Endodermal cell (in vitro differentiated cells): ENCODE data around the gene HES6. TPM values are rescaled to one million over a fixed set of nuclear protein-coding genes. Genes with fewer than 3 reads are reported as not detected.

Source experiments
- DNase-seq: peaks from one replicate; pipeline ENCODE4 v3.0.0-alpha.2; 2017
- H3K27ac ChIP-seq: 2 replicates; pipeline ENCODE4 v1.5.1; 2013; ENCODE audit warnings: mild to moderate bottlenecking, low read depth, low read length, moderate library complexity
- H3K27me3 ChIP-seq: 2 replicates; pipeline ENCODE4 v1.6.1; 2013; ENCODE audit warnings: mild to moderate bottlenecking, low read length, moderate library complexity; ENCODE audit not compliant: insufficient read depth, control insufficient read depth, poor library complexity, severe bottlenecking
- H3K36me3 ChIP-seq: 2 replicates; pipeline ENCODE4 v1.7.0; 2013; ENCODE audit warnings: mild to moderate bottlenecking, low read length, moderate library complexity; ENCODE audit not compliant: control insufficient read depth, insufficient read depth
- H3K4me1 ChIP-seq: one replicate; pipeline ENCODE4 v1.7.0; 2013; ENCODE audit warnings: low read length; ENCODE audit not compliant: control insufficient read depth, insufficient read depth
- H3K4me3 ChIP-seq: 2 replicates; pipeline ENCODE4 v1.5.1; 2013; ENCODE audit warnings: mild to moderate bottlenecking, low read length, moderate library complexity
- H3K9ac ChIP-seq: 2 replicates; pipeline ENCODE4 v1.6.1; 2013; ENCODE audit warnings: mild to moderate bottlenecking, low read length, moderate library complexity; ENCODE audit not compliant: poor library complexity, severe bottlenecking; ENCODE audit errors: extremely low read depth
- H3K9me3 ChIP-seq: 2 replicates; pipeline ENCODE4 v1.6.1; 2013; ENCODE audit warnings: mild to moderate bottlenecking, low read length, moderate library complexity; ENCODE audit not compliant: control insufficient read depth
- H3K27ac Mint-ChIP-seq: 2 replicates; pipeline ENCODE4 v1.8.0; 2020; ENCODE audit warnings: mixed read lengths
- H3K27me3 Mint-ChIP-seq: 2 replicates; pipeline ENCODE4 v1.8.0; 2021; ENCODE audit warnings: mild to moderate bottlenecking, mixed read lengths; ENCODE audit not compliant: insufficient read depth
- H3K36me3 Mint-ChIP-seq: 2 replicates; pipeline ENCODE4 v1.8.0; 2020; ENCODE audit warnings: low read depth, mixed read lengths
- H3K4me1 Mint-ChIP-seq: 2 replicates; pipeline ENCODE4 v1.8.0; 2020; ENCODE audit warnings: mixed read lengths
- H3K4me3 Mint-ChIP-seq: 2 replicates; pipeline ENCODE4 v1.8.0; 2020; ENCODE audit warnings: mild to moderate bottlenecking, moderate library complexity, mixed read lengths
- H3K9me3 Mint-ChIP-seq: 2 replicates; pipeline ENCODE4 v1.8.0; 2020; ENCODE audit warnings: mild to moderate bottlenecking, mixed read lengths
- CTCF ChIP-seq: fragments of 200-600 bp; sonication (generic); conservative IDR thresholded peaks from 2 replicates; pipeline ENCODE4 v1.5.0; 2021; ENCODE audit warnings: antibody characterized with exemption, mild to moderate bottlenecking
- WGBS, 2 experiments: methylation state at CpG; one replicate each; pipeline versions ENCODE4 v1.1.5 to v1.1.7; 2013; ENCODE audit warnings: missing lambda C conversion rate in 2 of 2, mixed read lengths in 1 of 2; ENCODE audit not compliant: insufficient coverage in 1 of 2, insufficient read length in 1 of 2; 5-methylcytosine and 5-hydroxymethylcytosine counted together
- total RNA-seq, 2 donors: library from RNA; stranded (reverse); fragmentation: NEBNext Ultra II Directional in 1 of 2; extraction: Animal tissue kit (Norgen Biotek cat#: 25700) in 1 of 2; gene quantifications; 2 replicates in 1 of 2; 3 replicates in 1 of 2; pipeline ENCODE4 v1.2.1, GENCODE V29; 2021

The HES6 gene
- total RNA-seq, 2 donors from 2014 or later = 17.8 to 26.3 TPM

DNA sequence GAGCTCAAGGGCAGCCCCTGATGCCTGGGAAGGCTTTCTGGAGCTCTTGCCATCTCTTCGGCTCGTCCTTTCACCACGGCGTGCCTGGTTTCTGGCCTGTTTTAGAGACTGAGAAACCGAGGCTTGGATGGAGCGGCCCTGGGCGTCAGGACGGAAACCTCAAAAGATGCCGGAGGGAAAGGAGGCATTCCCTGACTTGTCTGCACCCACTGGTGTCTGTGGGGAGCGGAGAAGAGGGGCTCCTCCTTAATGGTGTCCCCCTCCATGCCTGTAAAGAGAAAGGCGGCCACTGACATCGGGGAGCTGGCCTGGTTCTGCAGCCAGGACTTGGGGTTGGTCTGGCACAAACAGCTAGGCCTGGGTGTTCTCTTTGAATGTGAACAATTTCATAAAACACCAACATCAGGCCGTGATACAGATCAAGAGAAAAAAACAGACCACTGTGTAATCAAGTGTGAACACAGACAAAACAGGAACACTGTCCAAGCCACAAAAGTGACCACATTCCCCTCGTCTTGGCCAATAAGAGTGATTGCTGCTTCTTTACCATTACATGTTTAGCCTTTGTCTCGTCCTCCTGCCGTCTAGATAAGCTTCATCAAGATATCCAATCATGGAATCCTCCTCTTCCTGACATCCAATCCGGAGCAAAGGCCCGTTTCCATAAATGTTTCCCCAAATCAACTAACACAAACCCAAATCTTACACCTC is 35.7 kb downstream of the HES6 start:
- Histone ChIP-seq H3K27ac (peak overlapping the region; percentile 71), H3K9me3 (peaks cover 14% of the 10 kb centered on the region), H3K36me3 (no peaks in the 10 kb centered on the region), H3K9ac (peak overlapping the region; percentile 40), H3K4me1 (peaks cover 2% of the 10 kb centered on the region), H3K4me3 (peak overlapping the region; percentile 81), H3K27me3 (peaks cover 20% of the 10 kb centered on the region)
- H3K36me3 Mint-ChIP-seq = no peaks in the 10 kb centered on the region
- H3K4me1 Mint-ChIP-seq = peaks cover 13% of the 10 kb centered on the region
- no peak for TF ChIP-seq CTCF
- H3K27me3 Mint-ChIP-seq = peaks cover 10% of the 10 kb centered on the region
- peak overlapping the region; percentile 52 for H3K27ac Mint-ChIP-seq
- WGBS, 2 experiments = 77 to 81% methylated on average over 12 to 18 of the region's 18 CpGs
- H3K4me3 Mint-ChIP-seq = peak overlapping the region; percentile 81
- no peak for DNase-seq
- H3K9me3 Mint-ChIP-seq = peaks cover 10% of the 10 kb centered on the region

DNA sequence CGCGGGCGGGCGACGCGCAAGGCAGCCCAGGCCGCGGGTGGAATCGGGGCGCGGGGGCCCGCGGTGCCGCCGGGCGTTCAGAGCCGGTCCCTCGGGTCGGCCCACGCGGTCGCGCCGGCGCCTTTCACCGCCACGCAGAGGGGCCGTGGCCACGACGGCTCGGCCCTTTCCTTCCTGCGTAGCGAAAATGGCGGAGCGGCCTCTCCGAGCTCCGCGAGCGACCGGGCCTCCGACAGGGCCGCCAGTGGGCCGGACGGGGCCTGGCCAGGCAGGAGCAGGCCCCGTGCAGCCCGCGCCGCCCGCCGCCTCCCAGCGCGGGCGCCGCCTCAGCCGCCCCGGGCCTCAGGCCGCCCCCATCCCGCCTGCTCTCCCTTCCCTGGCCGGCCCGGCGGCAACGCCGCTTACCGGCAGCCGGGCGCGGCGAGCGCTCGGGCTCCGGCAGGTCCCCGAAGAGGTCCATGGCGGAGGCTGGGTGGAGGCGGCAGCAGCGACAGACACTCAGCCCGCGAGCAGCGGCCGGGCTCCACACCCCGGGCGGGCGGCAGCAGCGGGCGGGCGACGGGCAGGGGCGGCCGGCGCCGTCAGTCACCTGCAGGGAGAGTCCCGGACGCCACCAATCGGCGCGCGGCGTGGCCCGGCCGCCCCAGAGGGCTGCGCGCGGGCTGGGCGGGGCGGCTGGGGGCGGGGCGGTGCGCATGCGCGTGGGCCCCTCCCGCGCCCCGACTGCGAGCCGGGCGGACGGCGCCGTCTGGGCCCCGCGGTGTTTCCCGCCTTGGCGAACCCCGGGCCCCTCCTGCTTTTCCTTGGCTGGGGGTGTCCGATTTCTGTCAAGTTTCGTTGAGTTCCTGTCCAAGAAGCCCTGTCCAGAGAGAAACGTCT is 36.5 kb downstream of the HES6 start, which contains the start of gene ILKAP:
ILKAP (minus strand) TSS at position 602 of the 879 bp plus-strand sequence; CDS start at position 460, 142 bp downstream.
- 0 to 1% methylated on average over 21 to 126 of the region's 126 CpGs for WGBS, 2 experiments
- Mint-ChIP-seq H3K27ac (peak within 1 kb of the TSS; percentile 52), H3K4me3 (peak within 1 kb of the TSS; percentile 81), H3K9me3 (peaks cover 10% of the 10 kb centered on the region), H3K36me3 (no peaks in the 10 kb centered on the region), H3K4me1 (peaks cover 16% of the 10 kb centered on the region), H3K27me3 (peaks cover 10% of the 10 kb centered on the region)
- TF ChIP-seq CTCF = no peak
- peak within 1 kb of the TSS; percentile 94 for H3K4me3 ChIP-seq
- H3K4me1 ChIP-seq = peaks cover 2% of the 10 kb centered on the region
- peak within 1 kb of the TSS; percentile 69 for H3K9ac ChIP-seq
- H3K36me3 ChIP-seq = no peaks in the 10 kb centered on the region
- peaks cover 12% of the 10 kb centered on the region for H3K27me3 ChIP-seq
- DNase-seq = peak; percentile 93
- H3K27ac ChIP-seq = peak within 1 kb of the TSS; percentile 71
- H3K9me3 ChIP-seq = peaks cover 14% of the 10 kb centered on the region

GRCh38 chr2:238202326-238203093 is 37.3 kb downstream of the HES6 start:
- peaks cover 14% of the 10 kb centered on the region for H3K9me3 ChIP-seq
- H3K4me1 ChIP-seq = peaks cover 2% of the 10 kb centered on the region
- no peak for TF ChIP-seq CTCF
- H3K4me3 Mint-ChIP-seq = peak overlapping the region; percentile 81
- H3K27ac Mint-ChIP-seq = peak overlapping the region; percentile 35
- peak overlapping the region; percentile 94 for H3K4me3 ChIP-seq
- H3K27me3 ChIP-seq = peaks cover 4% of the 10 kb centered on the region
- DNase-seq = peak; percentile 67
- H3K27ac ChIP-seq = no peak overlapping the region
- peaks cover 10% of the 10 kb centered on the region for H3K27me3 Mint-ChIP-seq
- H3K9me3 Mint-ChIP-seq = peaks cover 10% of the 10 kb centered on the region
- no peaks in the 10 kb centered on the region for H3K36me3 ChIP-seq
- H3K36me3 Mint-ChIP-seq = no peaks in the 10 kb centered on the region
- peaks cover 16% of the 10 kb centered on the region for H3K4me1 Mint-ChIP-seq
- peak overlapping the region; percentile 69 for H3K9ac ChIP-seq
- WGBS, 2 experiments = 17 to 20% methylated on average over 17 to 27 of the region's 27 CpGs
